ENCODE results near the gene KCNK7.

KCNK7 gene

GRCh38 chr11:65585396-65586246 lies 10.0 kb downstream of the KCNK7 start:
- DNase-seq = no peak

GRCh38 chr11:65584723-65585171 lies 10.9 kb downstream of the KCNK7 start:
- no peak for DNase-seq

GRCh38 chr11:65584106-65584505 lies 11.5 kb downstream of the KCNK7 start:
- no peak for DNase-seq

GRCh38 chr11:65583589-65583988 lies 12.0 kb downstream of the KCNK7 start:
- no peak for DNase-seq

- DNase-seq = no peak
These were observed 13.7 kb downstream of the KCNK7 start for GRCh38 chr11:65581928-65582327.

- no peak for DNase-seq
These were observed 14.8 kb downstream of the KCNK7 start for GRCh38 chr11:65580756-65581155.

GRCh38 chr11:65580031-65580692 lies 15.4 kb downstream of the KCNK7 start:
- no peak for DNase-seq

GRCh38 chr11:65579291-65579690 lies 16.3 kb downstream of the KCNK7 start:
- no peak for DNase-seq

GRCh38 chr11:65578667-65579066 lies 16.9 kb downstream of the KCNK7 start:
- DNase-seq = no peak

- no peak for DNase-seq
These were observed 17.5 kb downstream of the KCNK7 start for GRCh38 chr11:65578134-65578533.

GRCh38 chr11:65577756-65578109 lies 17.9 kb downstream of the KCNK7 start:
- DNase-seq = no peak

- peak; percentile 9 for DNase-seq
These were observed 18.5 kb downstream of the KCNK7 start for GRCh38 chr11:65576867-65577755.

GRCh38 chr11:65576232-65576866 lies 19.3 kb downstream of the KCNK7 start:
- DNase-seq = no peak

- peak; percentile 22 for DNase-seq
These were observed 19.9 kb downstream of the KCNK7 start, which contains the start of gene EHBP1L1 for GRCh38 chr11:65575568-65576231. Gene EHBP1L1, plus strand, starts transcription at chr11:65576053. Its CDS starts 250 bp downstream, at chr11:65576303.

- no peak for DNase-seq
These were observed 20.6 kb downstream of the KCNK7 start for GRCh38 chr11:65574811-65575567.

- DNase-seq = peak; percentile 49
These were observed 21.3 kb downstream of the KCNK7 start for GRCh38 chr11:65574109-65574810.

- DNase-seq = no peak
These were observed 22.1 kb downstream of the KCNK7 start for GRCh38 chr11:65573391-65574079.

- no peak for DNase-seq
These were observed 23.1 kb downstream of the KCNK7 start, which contains the start of gene FAM89B for GRCh38 chr11:65572356-65573051. Gene FAM89B, plus strand, starts transcription at chr11:65572538. Its CDS starts 132 bp downstream, at chr11:65572670.

- DNase-seq = no peak
These were observed 23.7 kb downstream of the KCNK7 start for GRCh38 chr11:65571940-65572339.

Data from SIG-M5 (cell line).